Endothelial cell of umbilical vein (primary cell): ENCODE data around the gene ATR. TPM values are rescaled to one million over a fixed set of nuclear protein-coding genes. Genes with fewer than 3 reads are reported as not detected.

Source experiments
- BruUV-seq: library from RNA; stranded (reverse); fragments of 400-500 nt; replicated peaks from 2 replicates; lab custom pipeline; 2021; lab: Mats Ljungman, UMichigan
- CTCF ChIA-PET: fragments of 300-600, 350-600 bp; sonication (Branson Sonifier 250); formaldehyde crosslinking; loops from one replicate; lab custom pipeline; 2021; ENCODE audit warnings: antibody characterized with exemption, inconsistent platforms; lab: Charles Lee
- POLR2A ChIA-PET: fragments of 300-600, 350-600 bp; sonication (Branson Sonifier 250); formaldehyde crosslinking; loops from one replicate; lab custom pipeline; 2021; ENCODE audit warnings: antibody characterized with exemption, inconsistent platforms; lab: Charles Lee
- DNase-seq: peaks from one replicate; pipeline ENCODE4 v3.0.0-alpha.2; 2011; ENCODE audit warnings: low read depth, low spot score
- FAIRE-seq: peaks from 2 replicates; lab custom pipeline; 2011; peaks lifted over from hg19 to GRCh38; lab: Jason Lieb, UNC
- H2AFZ ChIP-seq: 2 replicates; pipeline ENCODE4 v1.6.0; 2012; ENCODE audit warnings: low read depth, low read length, control low read depth, inconsistent platforms
- H3K27ac ChIP-seq: 2 replicates; pipeline ENCODE4 v1.5.1; 2011; ENCODE audit warnings: low read depth, mild to moderate bottlenecking, control low read depth, low read length, moderate library complexity; ENCODE audit not compliant: insufficient read depth
- H3K27me3 ChIP-seq, 2 experiments: 2 replicates each; pipeline versions ENCODE4 v1.6.0 to v1.6.1; 2011; ENCODE audit warnings: low read length in 2 of 2, mixed read lengths in 1 of 2; ENCODE audit not compliant: control insufficient read depth in 2 of 2, insufficient read depth in 2 of 2
- H3K36me3 ChIP-seq, 2 experiments: 2 replicates in 1 of 2; 3 replicates in 1 of 2; pipeline ENCODE4 v1.5.1; 2011; ENCODE audit warnings: low read length in 2 of 2, mild to moderate bottlenecking in 1 of 2, moderate library complexity in 1 of 2; ENCODE audit not compliant: control insufficient read depth in 2 of 2, insufficient read depth in 2 of 2; ENCODE audit errors: extremely low read depth in 1 of 2
- H3K4me1 ChIP-seq: 3 replicates; pipeline ENCODE4 v1.5.1; 2011; ENCODE audit warnings: mild to moderate bottlenecking, low read length; ENCODE audit not compliant: control insufficient read depth, insufficient read depth; ENCODE audit errors: extremely low read depth
- H3K4me2 ChIP-seq: 2 replicates; pipeline ENCODE4 v1.6.1; 2011; ENCODE audit warnings: low read length, control low read depth, mixed read lengths; ENCODE audit not compliant: insufficient read depth
- H3K4me3 ChIP-seq, 3 experiments: fragments of 200-600 bp in 1 of 3; sonication (generic), shearing (Covaris generic) in 1 of 3; replicated peaks in 1 of 3; 2 replicates each; pipeline ENCODE4 v1.5.1; 2011 to 2016; ENCODE audit warnings: control low read depth in 3 of 3, low read length in 3 of 3, mild to moderate bottlenecking in 2 of 3, inconsistent platforms in 1 of 3, low read depth in 1 of 3, moderate library complexity in 1 of 3; ENCODE audit not compliant: insufficient read depth in 1 of 3
- H3K79me2 ChIP-seq: 2 replicates; pipeline ENCODE4 v1.6.0; 2012; ENCODE audit warnings: low read length, inconsistent platforms; ENCODE audit not compliant: control insufficient read depth, insufficient read depth
- H3K9ac ChIP-seq: replicated peaks from 2 replicates; pipeline ENCODE3; 2011; ENCODE audit warnings: low read length, control low read depth; ENCODE audit not compliant: insufficient read depth; ENCODE audit errors: extremely low read depth
- H3K9me1 ChIP-seq: replicated peaks from 3 replicates; pipeline ENCODE4 v1.6.0; 2011; ENCODE audit warnings: mild to moderate bottlenecking, low read length; ENCODE audit not compliant: control insufficient read depth, insufficient read depth; ENCODE audit errors: extremely low read depth
- H3K9me3 ChIP-seq: replicated peaks from 2 replicates; pipeline ENCODE4 v1.5.1; 2012; ENCODE audit warnings: low read length, inconsistent platforms; ENCODE audit not compliant: control insufficient read depth, insufficient read depth
- H4K20me1 ChIP-seq: replicated peaks from 2 replicates; pipeline ENCODE3; 2011; ENCODE audit warnings: mild to moderate bottlenecking, low read length; ENCODE audit not compliant: control insufficient read depth, insufficient read depth; ENCODE audit errors: extremely low read depth
- CTCF ChIP-seq, 2 donors: IDR thresholded peaks; 1 replicate in 1 of 2; 2 replicates in 1 of 2; pipeline ENCODE4 v1.5.1; 2011; ENCODE audit warnings: low read length in 2 of 2, mild to moderate bottlenecking in 2 of 2, moderate library complexity in 2 of 2, control low read depth in 1 of 2, inconsistent platforms in 1 of 2, low read depth in 1 of 2; ENCODE audit not compliant: insufficient read depth in 1 of 2; ENCODE audit errors: extremely low read depth in 1 of 2
- EZH2 ChIP-seq: IDR thresholded peaks from 2 replicates; pipeline ENCODE4 v1.6.1; 2012; ENCODE audit warnings: borderline replicate concordance, low read depth, mild to moderate bottlenecking, moderate library complexity, low read length, inconsistent platforms; ENCODE audit not compliant: severe bottlenecking
- FOS ChIP-seq: IDR thresholded peaks from 2 replicates; pipeline ENCODE4 v1.6.1; 2011; ENCODE audit warnings: mild to moderate bottlenecking, low read length, moderate library complexity, borderline replicate concordance; ENCODE audit not compliant: insufficient read depth
- GATA2 ChIP-seq: IDR thresholded peaks from 2 replicates; pipeline ENCODE4 v1.7.0; 2011; ENCODE audit warnings: low read depth, mild to moderate bottlenecking, moderate library complexity, mixed read lengths, low read length; ENCODE audit not compliant: insufficient read length, insufficient read depth
- POLR2A ChIP-seq: IDR thresholded peaks from 2 replicates; pipeline ENCODE4 v1.6.1; 2012; ENCODE audit warnings: low read depth, mild to moderate bottlenecking, control low read depth, low read length
- POLR2AphosphoS5 ChIP-seq: IDR thresholded peaks from 2 replicates; pipeline ENCODE4 v1.6.1; 2012; ENCODE audit warnings: low read depth, mild to moderate bottlenecking, control low read depth, low read length, moderate library complexity; ENCODE audit not compliant: insufficient read depth
- dilution Hi-C: fragments of 300-500 bp; cut with MboI; formaldehyde crosslinking; loops from one replicate; pipeline ENCODE4 v1.15.0; 2019; ENCODE audit warnings: low sequenced_read_pairs; ENCODE audit not compliant: extremely low pct_ligation_motif_present
- intact Hi-C: fragments of 100-400 bp; cut with micrococcal nuclease; formaldehyde crosslinking; loops from one replicate; pipeline ENCODE4 v1.10.0; 2022
- polyA plus RNA-seq, 4 experiments: library from polyadenylated mRNA; depleted of rRNA in 3 of 4; stranded (reverse) in 3 of 4; unstranded in 1 of 4; fragments of >200 nt; gene quantifications; 2 replicates each; pipeline versions ENCODE4 v1.2.1 to v1.2.3, GENCODE V29; 2011 to 2012; ENCODE audit warnings: missing spikeins in 1 of 4
- total RNA-seq: library from RNA; stranded (reverse); gene quantifications from 2 replicates; pipeline ENCODE4 v1.2.3, GENCODE V29; 2021

Gene ATR
- total and polyA plus RNA-seq, 2 donors (not counting 3 experiments of a cell fraction or from before 2014, with no cell fraction given) = 6.3 to 23.6 TPM

- Histone ChIP-seq H3K4me2 (no peak overlapping the region), H3K9ac (no peak overlapping the region), H3K4me1 (peaks cover 5% of the 10 kb centered on the region), H2AFZ (no peak overlapping the region), H4K20me1 (no peaks in the 10 kb centered on the region), H3K9me1 (no peaks in the 10 kb centered on the region), H3K27me3 (no peaks in the 10 kb centered on the region), H3K9me3 (no peaks in the 10 kb centered on the region), H3K36me3 (no peaks in the 10 kb centered on the region), H3K27ac (no peak overlapping the region), H3K79me2 (peaks cover 29% of the 10 kb centered on the region), H3K4me3 (no peak overlapping the region)
- no peak for FAIRE-seq
- intact Hi-C loops (no loop called here), dilution Hi-C loops (no loop called here)
- POLR2A ChIA-PET = no interaction called here
- BruUV-seq = no TSS peak
- DNase-seq = no peak
- TF ChIP-seq POLR2A (no peak), CTCF (IDR thresholded peaks at IDR 0.05; ENCODE audit: extremely low read depth in 1 of 2, insufficient read depth in 1 of 2, low read depth in 1 of 2, low read length in 2 of 2) (no peak), GATA2 (no peak), EZH2 (no peak), FOS (no peak), POLR2AphosphoS5 (no peak)
- CTCF ChIA-PET = interaction anchor here (1.0 kb wide), 1 partner anchor 9 kb away, joined by 3 read pairs; no protein-coding TSS in a partner anchor
Observed at GRCh38 chr3:142436951-142437585, 141.5 kb downstream of the ATR start.
